Breast epithelium (tissue), 4 donors: ENCODE measurements around the gene PCDHB1. TPM values are rescaled to one million over a fixed set of nuclear protein-coding genes. Genes with fewer than 3 reads are reported as not detected.

ENCODE experiments used
- DNase-seq, 2 donors: peaks; one replicate each; pipeline ENCODE4 v3.0.0-alpha.2; 2019; ENCODE audit warnings: low spot score in 2 of 2
- H3K27ac ChIP-seq, 2 donors: fragments of 200-600 bp; sonication (generic) in 1 of 2; one replicate each; pipeline ENCODE4 v1.5.1; 2016 to 2019; ENCODE audit warnings: mild to moderate bottlenecking in 1 of 2
- H3K27me3 ChIP-seq, 2 donors: fragments of 200-600 bp; sonication (generic) in 1 of 2; one replicate each; pipeline versions ENCODE4 v1.5.1 to v1.6.0; 2017 to 2019; ENCODE audit warnings: control low read depth in 1 of 2, mild to moderate bottlenecking in 1 of 2
- H3K36me3 ChIP-seq: fragments of 200-600 bp; one replicate; pipeline ENCODE4 v1.5.1; 2019
- H3K4me1 ChIP-seq, 2 donors: fragments of 200-600 bp; sonication (generic); one replicate each; pipeline ENCODE4 v1.5.1; 2016 to 2019; ENCODE audit warnings: control low read depth in 1 of 2
- H3K4me3 ChIP-seq, 3 donors: fragments of 200-600 bp; sonication (generic); 1 replicate in 2 of 3; 2 replicates in 1 of 3; pipeline ENCODE4 v1.5.1; 2016 to 2019; ENCODE audit warnings: mild to moderate bottlenecking in 3 of 3, moderate library complexity in 2 of 3
- H3K9me3 ChIP-seq, 2 donors: fragments of 200-600 bp; sonication (generic) in 1 of 2; one replicate each; pipeline ENCODE4 v1.5.1; 2016 to 2019; ENCODE audit warnings: control low read depth in 1 of 2
- CTCF ChIP-seq, 3 donors: fragments of 450-650 bp; IDR thresholded peaks; one replicate each; pipeline ENCODE4 v1.5.1; 2016 to 2017; ENCODE audit warnings: antibody characterized with exemption in 3 of 3, mild to moderate bottlenecking in 3 of 3, moderate library complexity in 3 of 3
- POLR2A ChIP-seq: fragments of 450-650 bp; IDR thresholded peaks from one replicate; pipeline ENCODE4 v1.6.1; 2016; ENCODE audit warnings: antibody characterized with exemption, mild to moderate bottlenecking, moderate library complexity
- POLR2AphosphoS5 ChIP-seq, 3 donors: sonication (generic); formaldehyde crosslinking; IDR thresholded peaks; one replicate each; pipeline ENCODE4 v1.6.1; 2017; ENCODE audit warnings: antibody characterized with exemption in 3 of 3
- intact Hi-C: fragments of 100-400 bp; cut with DNase I; formaldehyde crosslinking; loops from one replicate; pipeline ENCODE4 v1.15.1; 2023; ENCODE audit warnings: low total_unique reads
- total RNA-seq, 3 donors: library from RNA; depleted of rRNA; stranded (reverse); fragments of >200 nt; gene quantifications; one replicate each; pipeline ENCODE4 v1.1.0, GENCODE V29; 2016

The PCDHB1 gene
- total RNA-seq, 3 donors from 2014 or later, result under 0.01 TPM; not detected in 1

- H3K4me1 ChIP-seq, result no peaks in the 10 kb centered on the region
- no peaks in the 10 kb centered on the region for H3K9me3 ChIP-seq
- no peak for DNase-seq
- no peak overlapping the region for H3K27ac ChIP-seq
- no peaks in the 10 kb centered on the region for H3K36me3 ChIP-seq
- no peak for TF ChIP-seq POLR2A
- TF ChIP-seq CTCF (IDR thresholded peaks at IDR 0.05), result no peak
- TF ChIP-seq POLR2AphosphoS5 (IDR thresholded peaks at IDR 0.05), result no peak
- intact Hi-C loops, result no loop called here
- no peak overlapping the region for H3K4me3 ChIP-seq
- no peaks in the 10 kb centered on the region for H3K27me3 ChIP-seq
Observed at GRCh38 chr5:141002605-141002965, 48.6 kb upstream of the PCDHB1 start.

- Histone ChIP-seq H3K4me3 (no peak overlapping the region), H3K27me3 (no peaks in the 10 kb centered on the region), H3K36me3 (no peaks in the 10 kb centered on the region), H3K9me3 (no peaks in the 10 kb centered on the region), H3K27ac (no peak overlapping the region), H3K4me1 (no peaks in the 10 kb centered on the region)
- TF ChIP-seq POLR2A, result no peak
- TF ChIP-seq POLR2AphosphoS5 (IDR thresholded peaks at IDR 0.05), result no peak
- no peak for TF ChIP-seq CTCF (IDR thresholded peaks at IDR 0.05)
- intact Hi-C loops, result no loop called here
- DNase-seq, result no peak
Observed at GRCh38 chr5:141003031-141003430, 48.1 kb upstream of the PCDHB1 start.

GRCh38 chr5:141003791-141004611 is 47.2 kb upstream of the PCDHB1 start:
- no peaks in the 10 kb centered on the region for H3K9me3 ChIP-seq
- intact Hi-C loops, result no loop called here
- no peaks in the 10 kb centered on the region for H3K4me1 ChIP-seq
- no peaks in the 10 kb centered on the region for H3K27me3 ChIP-seq
- DNase-seq, result no peak
- TF ChIP-seq CTCF (IDR thresholded peaks at IDR 0.05) (no peak), POLR2A (no peak), POLR2AphosphoS5 (IDR thresholded peaks at IDR 0.05) (no peak)
- H3K27ac ChIP-seq, result no peak overlapping the region
- no peak overlapping the region for H3K4me3 ChIP-seq
- no peaks in the 10 kb centered on the region for H3K36me3 ChIP-seq

GRCh38 chr5:141007791-141008190 is 43.4 kb upstream of the PCDHB1 start:
- intact Hi-C loops, result no loop called here

GRCh38 chr5:141010047-141010793 is 41.0 kb upstream of the PCDHB1 start:
- Histone ChIP-seq H3K4me3 (no peak overlapping the region), H3K36me3 (no peaks in the 10 kb centered on the region), H3K27ac (no peak overlapping the region), H3K4me1 (no peaks in the 10 kb centered on the region), H3K9me3 (no peaks in the 10 kb centered on the region), H3K27me3 (no peaks in the 10 kb centered on the region)
- DNase-seq, result no peak
- intact Hi-C loops, result no loop called here
- no peak for TF ChIP-seq CTCF (IDR thresholded peaks at IDR 0.05)
- no peak for TF ChIP-seq POLR2AphosphoS5 (IDR thresholded peaks at IDR 0.05)
- no peak for TF ChIP-seq POLR2A

More at GRCh38 chr5:141007791-141008190, 43.4 kb upstream of the PCDHB1 start:
- no peak for DNase-seq
- Histone ChIP-seq H3K27me3 (no peaks in the 10 kb centered on the region), H3K36me3 (no peaks in the 10 kb centered on the region), H3K27ac (no peak overlapping the region), H3K9me3 (no peaks in the 10 kb centered on the region), H3K4me1 (no peaks in the 10 kb centered on the region), H3K4me3 (no peak overlapping the region)
- TF ChIP-seq POLR2AphosphoS5 (IDR thresholded peaks at IDR 0.05), result no peak
- no peak for TF ChIP-seq POLR2A
